ENCODE measurements around the gene PLEKHG7.
A peak's percentile ranks its signal among the peaks of the same experiment; 100 is the strongest.
"Not testable (repeated sequence)": the region's sequence is repeated elsewhere in the genome, so short reads cannot be mapped to it uniquely, and the experiment has no call there.

PLEKHG7 gene

DNA sequence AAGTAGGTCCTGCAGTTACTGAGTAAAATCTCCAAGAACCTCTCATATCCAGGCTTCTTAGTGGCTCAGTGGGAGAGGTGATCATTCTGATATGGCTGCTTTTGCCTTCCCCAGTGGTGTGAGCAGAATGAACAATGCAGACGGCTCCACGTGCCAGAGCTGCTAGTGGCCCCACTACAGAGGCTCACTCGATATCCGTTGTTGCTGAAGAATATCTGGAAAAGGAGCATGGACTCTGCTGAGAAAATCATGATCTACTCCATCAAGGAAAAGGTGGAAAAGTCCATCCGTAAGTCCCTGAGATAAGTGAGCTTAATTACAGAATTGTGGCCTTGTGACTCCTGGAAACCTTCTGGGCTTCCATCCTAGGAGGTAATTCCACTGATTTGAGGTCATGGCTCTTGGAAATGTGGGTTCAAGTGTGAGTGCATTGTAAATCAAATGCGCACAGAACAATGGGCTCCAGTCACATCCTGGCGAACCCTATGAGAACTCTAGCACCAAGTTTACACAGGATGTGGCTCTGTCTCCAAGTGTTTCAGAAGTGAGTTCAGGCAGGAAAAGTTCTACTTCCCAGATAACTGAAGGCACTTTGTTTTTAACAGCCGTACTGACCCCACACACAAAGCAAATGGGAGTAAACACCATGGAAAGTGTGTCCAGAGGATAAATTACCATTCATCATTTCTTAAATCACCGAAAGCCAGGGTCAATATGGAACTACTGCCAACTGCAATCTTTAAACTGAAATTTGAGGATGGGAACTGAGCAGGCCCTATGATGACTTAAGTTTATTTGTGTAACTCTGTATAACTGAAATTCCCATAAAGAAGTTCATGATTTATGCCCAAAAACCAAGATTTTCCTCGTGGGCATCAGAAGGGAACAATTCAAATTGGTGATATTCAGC, 51.4 kb downstream of the PLEKHG7 start:
- DNase-seq, result no peak

DNA sequence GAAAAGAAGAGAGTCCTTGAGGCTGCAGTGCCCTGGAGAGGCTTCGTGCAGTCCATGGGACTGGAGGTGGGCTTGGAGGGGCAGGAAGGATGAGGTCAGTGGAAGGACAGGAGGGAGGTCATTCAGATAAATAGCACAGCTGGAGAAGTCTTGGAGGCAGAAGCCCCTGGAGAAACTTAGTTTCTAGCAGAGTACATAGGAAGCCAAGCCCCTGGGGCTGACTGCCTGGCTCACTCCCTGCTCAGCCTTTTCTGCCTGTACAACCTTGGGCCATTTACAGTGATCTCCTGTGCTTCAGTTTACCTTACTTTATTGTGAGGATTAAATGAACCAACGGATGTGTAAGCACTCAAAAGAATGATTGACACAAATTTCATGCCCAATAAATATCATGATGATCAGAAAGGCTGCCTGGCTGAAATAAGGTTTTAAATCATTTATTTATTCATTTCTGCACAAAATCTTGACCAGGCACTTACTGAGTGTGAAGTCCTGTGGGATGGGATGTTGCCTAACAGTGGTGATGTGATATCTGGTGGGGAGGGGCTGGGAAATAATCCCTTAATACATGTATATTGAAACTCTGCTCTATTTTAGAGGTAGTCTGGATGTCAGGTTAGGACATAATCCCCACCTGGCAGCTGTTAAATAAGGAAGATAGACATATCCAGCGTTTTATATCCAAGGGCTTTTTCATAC, 54.3 kb downstream of the PLEKHG7 start:
- DNase-seq, result peak; percentile 34

DNA sequence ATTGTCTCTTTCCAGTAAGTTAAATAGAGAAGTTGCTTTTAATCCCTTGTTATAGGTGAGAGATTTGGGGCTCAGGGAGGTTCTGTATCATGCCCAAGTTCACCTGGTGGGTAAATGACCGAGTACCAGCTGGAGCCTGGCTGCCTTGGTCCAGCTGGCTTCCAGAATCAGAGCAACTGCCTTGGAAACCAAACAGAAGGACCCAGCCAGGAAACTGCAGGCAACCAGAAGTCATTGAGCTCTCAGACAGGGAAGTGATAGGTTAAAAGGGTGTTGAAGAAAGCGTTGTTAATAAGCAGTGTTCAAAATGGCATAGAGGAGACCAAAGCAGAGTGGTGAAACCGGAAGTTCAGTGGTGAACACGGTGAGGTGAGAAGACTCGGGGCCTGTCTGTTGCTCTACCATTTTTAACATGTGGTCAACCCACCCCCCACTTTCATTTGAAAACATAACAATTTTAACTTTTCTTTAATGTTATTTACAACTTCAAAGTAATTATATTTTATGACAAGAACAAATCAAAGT, 54.9 kb downstream of the PLEKHG7 start:
- DNase-seq, result peak; percentile 61

DNA sequence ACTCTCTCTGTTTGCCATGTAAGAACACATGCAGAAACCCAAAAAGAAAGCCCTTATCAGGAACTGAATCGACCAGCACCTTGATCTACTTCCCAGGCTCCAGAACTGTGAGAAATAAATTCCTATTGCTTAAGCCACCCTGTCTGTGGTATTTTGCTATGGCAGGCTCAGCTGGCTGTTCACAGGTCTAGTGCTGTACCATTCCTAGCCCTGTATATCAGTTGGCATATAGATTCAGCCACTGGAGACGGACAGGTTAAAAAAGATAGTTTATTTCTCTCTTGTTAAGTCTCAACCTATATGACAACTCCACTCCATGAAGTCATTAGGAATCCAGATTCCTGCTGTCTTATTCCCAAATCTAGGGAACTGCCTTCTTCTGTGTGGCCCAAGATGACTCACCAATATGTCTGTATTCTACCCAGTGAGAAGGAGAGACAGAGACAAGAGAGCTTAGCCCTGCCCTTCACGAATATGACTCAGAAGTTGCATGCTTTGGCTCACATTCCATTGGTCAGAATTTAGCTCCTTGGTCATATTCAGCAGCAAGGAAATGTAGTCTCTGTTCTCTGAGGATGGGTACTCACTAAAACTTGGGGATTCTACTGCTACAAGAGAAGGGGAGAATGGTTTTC, 57.0 kb downstream of the PLEKHG7 start:
- no peak for DNase-seq

DNA sequence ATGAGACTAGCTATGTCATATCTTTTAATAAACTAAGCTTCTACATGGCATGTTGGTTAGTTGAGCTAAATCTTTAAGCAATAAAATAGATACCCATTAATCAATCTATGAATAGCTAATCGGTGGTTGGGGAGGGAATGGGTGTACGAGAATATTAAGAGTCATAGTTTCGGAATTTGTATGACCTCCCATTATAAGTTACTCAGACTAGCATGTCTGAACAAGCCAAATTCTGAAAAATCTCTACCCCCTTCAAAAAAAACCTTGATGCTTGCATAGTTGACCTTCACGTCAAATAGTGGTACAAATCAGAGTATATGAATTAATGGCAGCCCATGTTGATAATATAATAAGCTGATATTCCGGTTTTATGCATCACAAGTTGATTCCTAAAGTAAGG, 60.0 kb downstream of the PLEKHG7 start:
- no peak for DNase-seq

DNA sequence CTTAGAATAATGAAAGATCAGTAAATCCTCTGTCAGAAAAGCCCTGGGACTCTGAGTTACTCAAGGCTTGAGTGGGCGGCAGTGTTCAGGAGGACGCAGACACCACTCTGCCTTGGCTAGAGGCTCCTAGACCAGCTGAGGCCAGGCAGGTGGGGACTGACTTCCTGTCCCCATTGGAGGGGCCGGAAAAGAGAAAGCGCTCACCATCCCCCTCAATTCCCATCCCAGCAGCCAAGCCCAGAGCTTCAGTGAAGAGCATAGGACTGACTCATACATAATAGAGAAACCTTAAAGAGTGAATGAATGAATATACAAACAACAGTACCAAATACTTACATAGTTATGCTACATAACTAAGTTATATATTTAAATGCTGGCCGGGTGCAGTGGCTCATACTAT, 62.0 kb downstream of the PLEKHG7 start:
- no peak for DNase-seq

DNA sequence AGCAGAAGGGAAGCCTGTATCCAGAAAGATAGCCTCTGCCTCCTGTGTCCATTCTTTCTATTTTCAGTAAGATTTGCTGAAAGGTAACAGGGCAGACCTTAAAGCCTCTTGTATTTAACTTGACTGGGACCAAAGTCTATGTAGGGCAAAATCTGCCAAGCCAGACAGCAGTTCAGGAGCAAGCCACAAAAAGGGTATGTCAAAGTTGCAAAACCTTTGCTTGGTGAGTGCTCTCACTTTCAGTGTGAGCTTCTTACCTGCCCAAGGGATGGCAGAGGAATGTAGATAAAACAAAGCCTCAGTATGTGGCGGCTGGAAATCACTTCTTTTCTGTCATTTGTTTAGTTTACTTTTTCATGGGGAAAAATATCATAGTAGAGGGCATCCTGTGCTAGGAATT, 63.1 kb downstream of the PLEKHG7 start:
- no peak for DNase-seq

DNA sequence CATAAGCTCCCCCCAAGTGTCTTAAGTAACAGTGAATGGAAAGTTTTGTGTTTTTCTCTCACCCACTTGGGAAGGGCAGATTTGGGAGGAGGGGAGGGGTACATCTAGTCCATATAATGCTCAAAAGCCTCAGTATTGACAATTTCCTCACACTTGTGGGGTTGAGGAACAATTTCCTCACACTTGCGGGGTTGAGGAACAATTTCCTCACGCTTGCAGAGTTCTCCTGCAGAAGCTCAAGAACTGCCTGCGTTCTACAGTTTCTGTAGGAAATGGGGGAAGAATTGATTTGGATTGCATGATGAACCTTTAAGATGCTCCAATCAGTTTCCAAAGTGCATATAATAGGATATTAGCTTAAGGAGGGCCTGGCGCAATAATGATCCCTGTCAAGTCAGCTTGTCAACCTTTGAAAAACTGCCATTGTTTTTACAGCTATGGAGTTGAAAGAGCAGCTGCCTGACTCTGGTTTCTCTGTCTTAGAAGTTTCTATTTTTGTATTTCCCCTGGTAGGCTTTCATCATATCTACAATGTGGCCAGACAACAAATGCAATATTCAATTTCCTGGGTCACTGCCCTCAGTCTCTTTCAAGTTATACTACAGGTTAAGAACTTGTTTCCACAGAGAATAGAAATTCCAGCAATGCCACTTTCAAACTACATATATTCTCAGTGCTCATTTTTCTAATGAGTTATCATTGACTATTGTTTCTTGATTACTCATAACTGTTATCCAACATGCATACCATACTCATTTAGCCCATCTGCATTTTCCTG, 66.5 kb downstream of the PLEKHG7 start:
- no peak for DNase-seq

DNA sequence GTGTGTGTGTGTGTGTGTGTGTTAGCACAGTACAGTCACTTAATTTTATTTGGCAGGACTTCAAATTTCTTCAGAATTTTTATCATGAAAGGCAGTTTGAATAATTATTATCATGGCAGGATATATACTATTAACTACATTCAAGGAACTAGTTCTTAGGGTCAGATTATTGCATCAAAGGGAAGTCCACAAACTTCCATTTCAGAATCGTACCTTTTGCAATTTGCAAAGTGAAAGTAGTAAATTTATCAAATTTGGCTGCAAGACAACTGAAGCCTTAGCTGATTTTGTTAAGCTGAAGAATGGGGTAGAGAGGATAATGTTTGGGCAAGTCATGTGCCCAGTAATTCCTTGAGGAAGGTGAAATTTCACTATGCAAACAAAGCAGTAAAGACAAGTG, 68.2 kb downstream of the PLEKHG7 start:
- no peak for DNase-seq

DNA sequence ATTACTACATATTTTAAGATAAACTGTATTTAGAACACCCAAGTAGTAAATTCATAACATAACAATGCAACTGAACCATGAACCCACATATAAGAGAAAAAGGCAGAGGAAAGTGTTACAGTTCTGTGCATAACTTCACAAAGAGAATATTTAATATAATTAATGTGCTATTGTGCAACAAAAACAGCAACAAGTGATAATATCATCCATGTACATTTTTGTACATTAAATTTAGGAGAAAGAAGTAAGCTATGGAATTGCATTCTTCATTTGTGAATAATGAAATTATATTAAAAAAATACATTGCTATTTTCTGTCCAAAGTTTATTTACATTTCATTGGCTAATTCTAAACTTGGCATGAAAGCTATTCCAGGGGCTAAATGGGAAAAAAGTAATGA, 72.6 kb downstream of the PLEKHG7 start:
- DNase-seq, result no peak

DNA sequence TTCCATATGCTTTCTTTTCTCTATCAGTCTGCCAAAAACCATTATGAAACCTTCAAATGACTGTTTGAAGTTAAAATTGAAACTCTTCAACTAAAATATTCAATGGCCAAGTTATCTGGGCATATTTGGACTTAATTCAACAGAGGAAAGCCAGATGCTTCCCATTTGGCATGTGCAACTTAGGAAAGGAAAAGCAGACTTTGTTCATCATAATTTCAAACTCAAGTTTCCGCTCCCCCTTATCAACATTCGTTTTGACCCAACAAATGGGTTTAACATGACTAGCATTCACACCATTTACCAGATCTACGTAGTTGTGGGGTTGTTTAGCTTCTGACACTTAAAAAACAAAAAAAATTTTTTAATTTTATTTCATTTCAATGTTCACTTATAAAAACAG, 75.7 kb downstream of the PLEKHG7 start:
- no peak for DNase-seq

DNA sequence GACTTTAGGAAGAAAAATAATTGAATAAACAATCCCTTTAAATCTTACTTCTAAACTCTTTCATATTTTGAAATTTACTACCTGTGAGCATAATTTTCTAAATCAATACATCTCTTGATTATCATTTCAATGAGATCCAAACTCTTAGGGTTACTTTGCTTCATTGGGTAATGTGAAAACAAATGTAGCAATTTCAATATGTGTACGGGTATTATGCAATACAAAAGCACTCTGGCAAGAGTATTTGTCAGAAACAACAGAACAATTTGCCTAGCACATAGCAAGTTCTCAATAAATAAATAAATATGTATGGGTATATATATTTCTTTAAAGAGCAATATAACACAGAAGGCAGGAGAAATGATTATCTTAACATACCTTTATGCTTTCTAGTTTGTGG, 77.1 kb downstream of the PLEKHG7 start:
- no peak for DNase-seq

DNA sequence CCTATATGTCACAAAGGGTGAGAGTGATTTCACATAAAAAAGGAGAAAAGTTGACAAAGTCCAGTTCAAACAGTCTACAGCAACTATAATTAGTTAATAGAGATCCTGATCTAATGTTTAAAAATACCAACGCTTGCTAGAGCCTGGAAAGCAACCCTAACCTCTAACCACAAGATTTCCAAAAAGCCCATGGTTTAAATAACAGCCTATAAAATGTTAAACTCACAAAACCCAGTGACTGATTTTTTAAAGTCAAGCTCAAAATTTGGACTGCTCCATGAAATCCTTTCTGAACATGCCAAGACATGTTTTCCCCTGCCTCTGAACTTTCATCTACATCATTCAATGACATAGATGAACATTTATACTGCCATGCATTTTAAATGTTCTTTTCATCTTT, 81.6 kb downstream of the PLEKHG7 start:
- no peak for DNase-seq

DNA sequence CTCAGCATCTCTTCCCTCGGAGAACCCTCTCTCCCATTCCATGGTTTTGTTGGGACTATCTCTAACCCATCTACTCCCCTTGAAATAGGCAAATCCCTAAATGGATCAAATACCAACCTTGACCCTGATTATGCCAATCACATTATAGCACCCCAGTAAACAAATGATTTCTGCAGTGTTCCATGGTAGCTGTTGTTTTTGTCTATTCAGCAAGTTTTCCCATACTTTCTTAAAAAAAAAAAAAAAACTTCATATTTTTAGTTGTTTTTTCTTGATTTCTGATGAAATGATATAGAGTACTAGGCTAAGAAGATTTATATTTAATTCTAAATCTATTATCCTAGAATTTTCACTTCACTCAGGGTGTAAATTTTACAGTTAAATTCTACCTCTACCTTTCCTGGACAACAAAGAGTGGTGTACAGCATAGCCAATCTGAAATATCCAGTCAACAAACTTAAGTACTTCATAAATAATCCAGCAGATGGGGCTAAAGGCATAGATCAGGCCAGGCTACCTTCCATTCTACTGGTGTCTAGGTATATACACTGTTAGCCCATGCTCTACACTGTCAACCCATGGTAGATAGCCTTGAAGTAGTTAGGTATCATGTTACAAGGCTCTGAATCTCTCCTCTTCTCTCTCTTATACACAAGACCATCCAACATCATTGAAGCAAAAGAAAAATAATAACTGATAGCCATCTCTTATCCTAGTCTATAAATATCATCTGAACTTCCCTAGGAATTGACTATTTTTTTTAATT, 82.2 kb downstream of the PLEKHG7 start:
- peak; percentile 93 for DNase-seq

DNA sequence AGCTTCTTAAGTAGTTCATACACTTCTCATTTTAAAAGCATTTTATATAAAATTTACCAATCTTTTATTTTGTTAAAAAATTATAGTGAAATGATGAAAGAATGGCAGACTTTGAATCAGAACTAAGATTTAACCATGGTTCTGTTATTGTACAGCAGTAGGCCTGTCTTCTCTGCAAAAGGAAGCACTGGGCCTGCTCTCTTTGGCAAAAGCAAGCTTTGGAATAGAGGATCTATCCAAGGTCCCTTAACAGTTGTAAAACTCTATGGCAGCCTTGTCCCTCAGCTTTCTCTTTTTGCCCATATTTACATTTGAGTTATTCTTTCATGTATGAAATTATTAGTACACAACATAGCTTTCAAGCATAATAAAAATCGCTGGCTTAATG, 82.8 kb downstream of the PLEKHG7 start:
- no peak for DNase-seq

DNA sequence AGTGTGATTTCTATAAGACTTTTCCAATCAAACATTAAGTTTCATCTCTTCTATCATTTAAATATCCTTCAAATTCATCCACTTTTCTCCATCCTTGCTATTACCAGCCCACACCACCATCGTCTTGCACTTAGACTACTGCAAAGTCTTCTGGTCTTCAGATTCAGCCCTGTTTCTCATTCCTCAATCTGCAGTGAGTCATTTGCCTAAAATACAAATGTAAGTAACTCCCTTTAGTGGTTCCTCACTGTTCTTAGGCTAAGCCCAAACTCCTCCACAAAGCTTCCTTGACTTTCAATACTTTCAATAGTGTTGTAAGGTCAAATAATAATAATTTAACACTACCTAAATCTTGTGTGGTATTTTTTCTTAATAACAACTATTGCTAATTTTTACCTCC, 83.3 kb downstream of the PLEKHG7 start:
- no peak for DNase-seq

DNA sequence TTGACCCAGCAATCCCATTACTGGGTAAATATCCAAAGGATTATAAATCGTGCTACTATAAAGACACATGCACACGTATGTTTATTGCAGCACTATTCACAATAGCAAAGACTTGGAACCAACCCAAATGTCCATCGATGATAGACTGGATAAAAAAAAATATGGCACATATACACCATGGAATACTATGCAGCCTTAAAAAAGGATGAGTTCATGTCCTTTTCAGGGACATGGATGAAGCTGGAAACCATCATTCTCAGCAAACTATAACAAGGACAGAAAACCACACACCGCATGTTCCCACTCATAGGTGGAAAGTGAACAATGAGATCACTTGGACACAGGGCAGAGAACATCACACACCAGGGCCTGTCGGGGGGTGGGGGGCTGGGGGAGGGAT, 91.6 kb downstream of the PLEKHG7 start:
- DNase-seq, result not testable (repeated sequence)

DNA sequence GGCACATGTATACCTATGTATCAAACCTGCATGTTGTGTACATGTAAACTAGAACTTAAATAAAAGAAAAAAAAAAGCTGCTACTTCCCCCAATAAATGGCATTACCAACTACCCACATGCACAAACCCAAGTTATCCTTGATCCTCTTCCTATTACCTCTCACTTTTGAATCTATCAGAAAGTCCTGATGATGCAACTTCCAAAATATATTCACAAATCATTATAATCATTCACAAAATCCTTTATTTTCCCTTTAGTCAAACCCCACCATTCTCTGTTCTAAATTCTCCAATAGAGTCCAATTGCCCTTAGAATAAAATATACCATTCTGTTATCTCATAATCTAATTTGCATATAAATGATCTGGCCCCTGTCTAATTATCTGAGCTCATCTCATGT, 92.0 kb downstream of the PLEKHG7 start:
- no peak for DNase-seq

DNA sequence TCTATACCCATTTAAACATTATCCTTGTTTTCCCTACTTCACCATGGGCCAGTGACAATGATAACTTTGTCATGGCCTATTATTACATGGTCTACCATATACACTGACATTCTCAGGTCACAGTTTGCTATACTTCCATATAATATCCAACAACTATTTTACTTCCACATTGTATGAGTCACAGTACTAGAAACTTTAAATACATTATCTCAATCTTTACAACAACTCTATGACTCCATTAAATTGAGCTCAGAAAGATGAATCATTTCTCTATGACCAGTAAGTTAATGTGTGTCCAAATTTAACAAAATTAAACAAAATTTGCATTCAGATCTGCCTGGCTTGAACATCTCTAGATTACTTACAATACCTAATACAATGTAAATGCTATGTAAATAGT, 93.9 kb downstream of the PLEKHG7 start:
- no peak for DNase-seq

DNA sequence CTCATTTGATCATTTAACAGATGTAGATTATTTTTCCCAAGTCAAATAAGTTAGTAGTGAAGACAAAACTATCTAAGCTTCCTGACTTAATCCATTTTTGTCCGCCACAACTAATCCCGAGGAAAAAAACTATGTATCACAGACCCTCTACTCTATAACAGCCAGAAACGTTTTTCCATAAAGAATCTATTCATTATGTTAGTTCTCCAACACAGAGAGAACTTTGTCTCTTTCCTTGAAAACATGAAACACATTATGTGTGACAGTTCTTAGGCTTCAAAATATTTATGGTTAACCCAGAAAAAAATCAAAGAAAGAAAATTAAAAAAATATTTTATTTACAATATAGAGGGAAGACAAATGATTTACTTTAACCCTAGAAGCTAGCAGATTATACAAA, 100.1 kb downstream of the PLEKHG7 start:
- no peak for DNase-seq

DNA sequence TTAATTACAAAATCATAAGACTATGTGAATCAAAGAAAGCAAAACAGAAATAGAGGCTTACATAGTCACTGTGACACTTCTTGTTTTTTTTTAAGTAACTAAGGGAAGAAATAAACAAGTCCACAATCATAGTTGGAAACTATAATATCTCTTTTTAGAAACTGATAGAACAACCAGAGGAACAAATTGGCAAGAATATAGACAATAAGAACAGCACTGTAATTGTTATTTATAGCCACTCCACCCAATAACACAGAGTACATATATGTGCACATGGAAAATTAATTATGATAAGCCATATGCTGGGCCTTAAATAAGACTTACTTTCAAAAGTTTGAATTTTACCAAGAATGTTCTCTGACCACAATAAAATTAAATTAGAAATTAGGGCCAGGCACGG, 101.1 kb downstream of the PLEKHG7 start:
- DNase-seq, result no peak

DNA sequence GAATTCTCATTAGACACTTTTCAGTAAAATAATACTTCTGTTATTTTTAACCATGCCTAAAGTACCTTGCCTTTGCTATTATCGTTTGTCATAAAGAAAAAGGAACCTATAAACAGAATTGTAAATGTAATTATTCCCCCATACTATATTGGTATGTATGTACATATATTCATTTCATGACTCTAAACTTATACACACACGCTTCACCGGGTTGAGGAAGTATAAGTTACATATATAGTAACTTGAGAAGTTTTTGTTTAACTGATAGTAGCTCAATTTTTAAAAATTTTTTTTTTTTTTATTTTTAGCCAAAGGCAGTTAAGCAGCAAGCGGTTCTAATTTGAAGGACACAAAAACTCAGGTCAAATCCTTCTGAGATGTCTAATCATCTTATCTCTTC, 107.6 kb downstream of the PLEKHG7 start:
- DNase-seq, result no peak
